Karpas-422 (cell line): Measurements from ENCODE around the gene RAB44. TPM values are rescaled to one million over a fixed set of nuclear protein-coding genes. Genes with fewer than 3 reads are reported as not detected.

Experiments
- small RNA-seq: library from RNA; depleted of rRNA; stranded (forward); fragments of <200 nt; gene quantifications from one replicate; pipeline ENCODE3, GENCODE V24; 2014
- total RNA-seq: library from RNA; depleted of rRNA; stranded (reverse); fragments of >200 nt; shearing (Covaris generic); gene quantifications from 2 replicates; pipeline ENCODE4 v1.2.3, GENCODE V29; 2014; ENCODE audit warnings: low replicate concordance; rRNA removed

The RAB44 gene
- total RNA-seq, 1 experiment from 2014 or later: not detected

Small RNA genes within 50 kb of the gene (small RNA-seq; reads per million reads assigned to genes)
- gene RF00019: not detected

Other genes starting within 250 kb of the RAB44 start
- gene STK38, start 150.3 kb upstream of the RAB44 start, total RNA-seq: 16.8 and 31.5 TPM in 2 replicates
- gene SRSF3, start 103.5 kb upstream of the RAB44 start, total RNA-seq: 216 and 248 TPM in 2 replicates
- gene CDKN1A, start 19.1 kb upstream of the RAB44 start, total RNA-seq: 4.5 and 6.8 TPM in 2 replicates
- gene CPNE5, start 141.6 kb downstream of the RAB44 start, total RNA-seq: 0.63 and 2.4 TPM in 2 replicates
- 17.2 and 37.3 TPM in 2 replicates for gene PPIL1, start 177.0 kb downstream of the RAB44 start, total RNA-seq
- 42.9 and 53.1 TPM in 2 replicates for gene C6orf89, start 188.1 kb downstream of the RAB44 start, total RNA-seq